Naive thymus-derived CD8-positive, alpha-beta T cell (primary cell): ENCODE measurements around the gene RASA4B. TPM values are rescaled to one million over a fixed set of nuclear protein-coding genes. Genes with fewer than 3 reads are reported as not detected.
"Not testable (repeated sequence)": the region's sequence is repeated elsewhere in the genome, so short reads cannot be mapped to it uniquely, and the experiment has no call there.

Experiments used
- ATAC-seq, 2 donors: fragments of 150-1000 bp; cut with Tn5 transposase in 1 of 2; sonication (Bioruptor Pico), chemical (Tn5 transposase) in 1 of 2; 1 replicate in 1 of 2; 2 replicates in 1 of 2; pipeline ENCODE4 v1.10.0; 2021; ENCODE audit warnings: mild to moderate bottlenecking in 2 of 2, moderate library complexity in 2 of 2
- POLR2A ChIA-PET: fragments of 350-600 bp; sonication (Branson Sonifier 250); formaldehyde crosslinking; loops from one replicate; lab custom pipeline; 2021; ENCODE audit warnings: antibody characterized with exemption; lab: Charles Lee
- DNase-seq, 10 donors: peaks; one replicate each; pipeline versions ENCODE4 v3.0.0 to v3.0.0-alpha.2; 2020 to 2022
- H3K27ac Mint-ChIP-seq, 10 donors: one replicate each; pipeline ENCODE4 v1.8.0; 2020 to 2022; ENCODE audit warnings: mild to moderate bottlenecking in 10 of 10, mixed read lengths in 10 of 10, moderate library complexity in 4 of 10, inconsistent platforms in 1 of 10
- H3K27me3 Mint-ChIP-seq, 5 donors: one replicate each; pipeline ENCODE4 v1.8.0; 2021 to 2022; ENCODE audit warnings: mixed read lengths in 5 of 5
- H3K36me3 Mint-ChIP-seq, 3 donors: one replicate each; pipeline ENCODE4 v1.8.0; 2020 to 2022; ENCODE audit warnings: mixed read lengths in 3 of 3, mild to moderate bottlenecking in 2 of 3, inconsistent platforms in 1 of 3
- H3K4me1 Mint-ChIP-seq, 4 donors: one replicate each; pipeline ENCODE4 v1.8.0; 2021 to 2022; ENCODE audit warnings: mixed read lengths in 4 of 4
- H3K4me3 Mint-ChIP-seq, 10 donors: one replicate each; pipeline ENCODE4 v1.8.0; 2020 to 2022; ENCODE audit warnings: mild to moderate bottlenecking in 10 of 10, mixed read lengths in 10 of 10, moderate library complexity in 6 of 10, inconsistent platforms in 1 of 10
- H3K9me3 Mint-ChIP-seq, 9 donors: one replicate each; pipeline ENCODE4 v1.8.0; 2020 to 2022; ENCODE audit warnings: mixed read lengths in 9 of 9, mild to moderate bottlenecking in 3 of 9, inconsistent platforms in 1 of 9, moderate library complexity in 1 of 9
- polyA plus RNA-seq, 3 donors: library from polyadenylated mRNA; unstranded; fragments of 300-500 nt; fragmentation: Illumina TruSeq; gene quantifications; one replicate each; pipeline ENCODE4 v1.2.3, GENCODE V29; 2021
- total RNA-seq, 8 experiments: library from RNA in 2 of 8; stranded (reverse) in 2 of 8; gene quantifications; one replicate each; pipeline ENCODE4 v1.2.3 and lab custom pipeline; 2021 to 2026

The RASA4B gene
- total and polyA plus RNA-seq, 5 experiments from 2014 or later: 7.8 to 35.0 (median 15.7) TPM

- POLR2A ChIA-PET: interaction anchor here (0.5 kb wide), 1 partner anchor 12 kb away, joined by 7 read pairs; no protein-coding TSS in a partner anchor
- H3K4me1 Mint-ChIP-seq, H3K4me3 Mint-ChIP-seq, H3K27me3 Mint-ChIP-seq, H3K27ac Mint-ChIP-seq, DNase-seq, H3K9me3 Mint-ChIP-seq, ATAC-seq: not testable (repeated sequence)
- peaks cover 0 to 29% (median 2%) of the 10 kb centered on the region in 3 donors for H3K36me3 Mint-ChIP-seq
Measured at GRCh38 chr7:102454932-102455331, 62.6 kb downstream of the RASA4B start.

DNA sequence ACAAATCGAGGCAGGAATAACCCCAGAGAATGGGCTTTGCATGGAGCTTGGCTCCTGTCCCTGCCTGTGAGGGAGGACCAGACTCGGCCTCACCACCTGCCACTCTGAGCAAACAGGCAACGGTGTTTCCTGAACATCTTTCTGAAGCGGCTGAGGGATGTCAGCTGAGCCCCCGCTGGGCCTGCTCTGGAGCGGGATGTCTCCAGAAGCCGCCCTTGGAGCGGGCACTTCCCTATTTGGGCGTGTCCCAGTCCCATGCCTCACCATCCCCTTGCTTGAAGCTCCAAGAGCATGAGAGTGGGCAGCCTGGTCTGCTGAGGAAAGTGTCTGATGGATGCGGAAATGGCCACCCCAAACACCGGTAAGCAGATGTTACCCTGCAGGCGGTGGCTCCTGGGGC is 63.1 kb downstream of the RASA4B start:
- Mint-ChIP-seq H3K9me3 (no peaks in the 10 kb centered on the region), H3K36me3 (peaks cover 0 to 29% (median 2%) of the 10 kb centered on the region in 3 donors), H3K4me1 (peaks cover 4 to 6% (median 5%) of the 10 kb centered on the region in 4 donors), H3K4me3 (no peak overlapping the region), H3K27ac (no peak overlapping the region), H3K27me3 (no peaks in the 10 kb centered on the region)
- no peak for ATAC-seq
- POLR2A ChIA-PET: interaction anchor here (0.5 to 0.6 kb wide), 2 partner anchors 13 to 48 kb away, joined by 3 to 7 read pairs; no protein-coding TSS in a partner anchor
- DNase-seq: no peak

DNA sequence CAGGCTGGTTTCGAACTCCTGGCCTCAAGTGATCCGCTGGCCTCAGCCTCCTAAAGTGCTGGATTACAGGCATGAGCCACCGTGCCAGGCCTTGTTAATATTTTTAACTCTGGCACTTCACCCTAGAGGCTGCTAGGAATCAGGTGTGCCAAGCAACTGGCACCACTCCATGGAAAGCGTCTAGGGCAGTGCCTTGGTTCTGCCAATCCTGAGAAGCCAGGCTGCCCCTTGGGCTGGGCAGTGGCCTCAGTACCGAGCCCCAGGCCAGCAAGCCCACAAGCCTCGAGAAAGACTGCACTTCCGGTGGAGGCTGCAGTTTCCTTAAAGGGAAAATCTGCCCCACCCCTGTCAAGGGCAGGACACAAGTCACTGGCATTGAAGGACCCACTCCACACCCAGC is 64.3 kb downstream of the RASA4B start:
- ATAC-seq (no peak), DNase-seq (no peak)
- POLR2A ChIA-PET: no interaction called here
- no peaks in the 10 kb centered on the region for H3K27me3 Mint-ChIP-seq
- no peaks in the 10 kb centered on the region for H3K9me3 Mint-ChIP-seq
- peaks cover 4 to 8% (median 5%) of the 10 kb centered on the region in 4 donors for H3K4me1 Mint-ChIP-seq
- peaks cover 0 to 26% (median 2%) of the 10 kb centered on the region in 3 donors for H3K36me3 Mint-ChIP-seq
- no peak overlapping the region for H3K4me3 Mint-ChIP-seq
- H3K27ac Mint-ChIP-seq: peak overlapping the region in 3 of 10 donors; percentile 17 to 49 (median 28)

GRCh38 chr7:102452451-102452850 is 65.1 kb downstream of the RASA4B start:
- POLR2A ChIA-PET: interaction anchor here (1.2 to 3.5 kb wide), 3 partner anchors 26 to 40 kb away, joined by 3 to 17 read pairs (median 8); no protein-coding TSS in a partner anchor
- H3K27ac Mint-ChIP-seq: peak overlapping the region in 1 of 10 donors; percentile 27
- H3K4me1 Mint-ChIP-seq: peaks cover 4 to 8% (median 5%) of the 10 kb centered on the region in 4 donors
- no peak overlapping the region for H3K4me3 Mint-ChIP-seq
- ATAC-seq (no peak), DNase-seq (no peak)
- H3K27me3 Mint-ChIP-seq: no peaks in the 10 kb centered on the region
- no peaks in the 10 kb centered on the region for H3K9me3 Mint-ChIP-seq
- peaks cover 0 to 22% (median 2%) of the 10 kb centered on the region in 3 donors for H3K36me3 Mint-ChIP-seq

- Mint-ChIP-seq H3K4me3 (no peak overlapping the region), H3K4me1 (peaks cover 4 to 9% (median 5%) of the 10 kb centered on the region in 4 donors), H3K36me3 (peaks cover 0 to 21% (median 4%) of the 10 kb centered on the region in 3 donors), H3K27me3 (no peaks in the 10 kb centered on the region), H3K9me3 (no peaks in the 10 kb centered on the region), H3K27ac (no peak overlapping the region)
- POLR2A ChIA-PET: interaction anchor here (0.7 to 3.5 kb wide), 5 partner anchors 25 to 55 kb away, joined by 3 to 17 read pairs (median 5); partner anchors contain the start of gene PRKRIP1
- DNase-seq (no peak), ATAC-seq (no peak)
Measured at GRCh38 chr7:102451371-102452054, 66.1 kb downstream of the RASA4B start.

DNA sequence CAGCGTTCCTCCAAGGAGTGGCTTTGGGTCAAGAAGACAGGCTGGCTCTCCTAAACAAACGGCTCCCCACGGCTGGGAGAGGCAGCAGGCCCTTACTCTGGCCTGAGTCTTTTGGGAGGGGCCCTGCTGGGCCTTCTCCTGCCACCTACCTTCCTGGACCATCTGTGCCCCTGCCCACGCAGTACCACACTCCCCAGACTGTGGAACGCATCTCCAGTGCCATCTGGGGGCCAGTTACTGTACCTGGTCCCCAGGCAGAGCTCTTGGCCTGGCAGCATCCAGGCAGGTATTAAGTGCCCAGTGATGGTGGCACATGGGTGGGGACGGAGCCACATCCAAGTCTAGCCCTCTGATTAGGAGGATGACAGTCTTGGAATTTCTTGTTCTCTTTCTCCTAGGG is 67.3 kb downstream of the RASA4B start:
- ATAC-seq (peak; percentile 95 to 97), DNase-seq (peak; percentile 39 to 83 (median 52))
- Mint-ChIP-seq H3K4me3 (no peak overlapping the region), H3K4me1 (peaks cover 5 to 9% (median 6%) of the 10 kb centered on the region in 4 donors), H3K27me3 (no peaks in the 10 kb centered on the region), H3K9me3 (no peaks in the 10 kb centered on the region), H3K27ac (peak overlapping the region in 8 of 10 donors; percentile 47 to 84 (median 56)), H3K36me3 (peaks cover 0 to 27% (median 4%) of the 10 kb centered on the region in 3 donors)
- POLR2A ChIA-PET: interaction anchor here (0.6 to 3.5 kb wide), 7 partner anchors 24 to 54 kb away, joined by 3 to 17 read pairs (median 5); partner anchors contain the start of gene PRKRIP1

- ATAC-seq: no peak
- Mint-ChIP-seq H3K9me3 (no peaks in the 10 kb centered on the region), H3K4me1 (peaks cover 5 to 12% (median 6%) of the 10 kb centered on the region in 4 donors), H3K27ac (peak overlapping the region in 3 of 10 donors; percentile 24 to 65 (median 60)), H3K27me3 (no peaks in the 10 kb centered on the region), H3K36me3 (peaks cover 0 to 33% (median 4%) of the 10 kb centered on the region in 3 donors), H3K4me3 (no peak overlapping the region)
- POLR2A ChIA-PET: interaction anchor here (1.0 to 1.7 kb wide), 3 partner anchors 16 to 36 kb away, joined by 3 to 11 read pairs (median 10); partner anchors contain the start of gene ORAI2
- DNase-seq: no peak
Measured at GRCh38 chr7:102449136-102449535, 68.4 kb downstream of the RASA4B start.

DNA sequence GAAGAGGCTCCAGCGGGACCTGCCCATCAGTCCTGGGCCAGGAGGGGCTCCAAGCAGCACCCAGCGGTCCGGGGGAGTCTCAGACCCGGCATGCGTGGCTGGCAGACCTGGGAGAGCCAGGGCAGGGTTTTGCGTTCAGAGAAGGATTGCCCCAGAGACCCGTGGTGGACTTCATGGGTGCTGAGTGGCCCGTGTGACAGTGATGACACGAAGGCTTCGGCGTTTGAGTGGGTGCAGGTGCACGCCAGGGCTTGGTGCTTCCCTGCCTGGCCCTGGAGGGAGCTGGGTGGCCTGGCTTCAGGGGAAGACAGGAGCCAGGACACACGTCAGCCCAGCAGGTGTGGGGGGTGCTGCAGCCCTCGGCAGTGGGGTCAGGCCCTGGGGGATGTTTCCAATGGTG is 70.3 kb downstream of the RASA4B start:
- ATAC-seq (no peak), DNase-seq (no peak)
- Mint-ChIP-seq H3K4me1 (peaks cover 5 to 22% (median 6%) of the 10 kb centered on the region in 4 donors), H3K36me3 (peaks cover 0 to 40% (median 4%) of the 10 kb centered on the region in 3 donors), H3K9me3 (no peaks in the 10 kb centered on the region), H3K27ac (no peak overlapping the region), H3K4me3 (no peak overlapping the region), H3K27me3 (no peaks in the 10 kb centered on the region)
- POLR2A ChIA-PET: interaction anchor here (1.1 kb wide), 1 partner anchor 43 kb away, joined by 3 read pairs; no protein-coding TSS in a partner anchor

DNA sequence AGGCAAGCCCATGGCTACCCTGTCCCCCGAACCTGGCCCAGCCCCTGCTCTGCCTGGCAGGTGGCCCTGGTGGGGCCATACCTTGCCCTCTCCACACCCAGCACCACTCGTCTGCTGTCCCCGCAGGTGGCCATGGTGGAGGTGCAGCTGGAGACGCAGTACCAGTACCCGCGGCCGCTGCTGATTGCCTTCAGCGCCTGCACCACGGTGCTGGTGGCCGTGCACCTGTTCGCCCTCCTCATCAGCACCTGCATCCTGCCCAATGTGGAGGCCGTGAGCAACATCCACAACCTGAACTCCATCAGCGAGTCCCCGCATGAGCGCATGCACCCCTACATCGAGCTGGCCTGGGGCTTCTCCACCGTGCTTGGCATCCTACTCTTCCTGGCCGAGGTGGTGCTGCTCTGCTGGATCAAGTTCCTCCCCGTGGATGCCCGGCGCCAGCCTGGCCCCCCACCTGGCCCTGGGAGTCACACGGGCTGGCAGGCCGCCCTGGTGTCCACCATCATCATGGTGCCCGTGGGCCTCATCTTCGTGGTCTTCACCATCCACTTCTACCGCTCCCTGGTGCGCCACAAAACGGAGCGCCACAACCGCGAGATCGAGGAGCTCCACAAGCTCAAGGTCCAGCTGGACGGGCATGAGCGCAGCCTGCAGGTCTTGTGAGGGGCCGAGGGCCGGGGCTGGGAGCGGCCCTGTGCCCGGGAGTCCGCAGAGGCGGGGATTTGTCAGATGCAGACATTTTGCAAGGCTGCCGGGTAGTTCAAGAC is 71.0 kb downstream of the RASA4B start:
- Mint-ChIP-seq H3K36me3 (peaks cover 0 to 48% (median 4%) of the 10 kb centered on the region in 3 donors), H3K27me3 (no peaks in the 10 kb centered on the region), H3K4me1 (peaks cover 5 to 29% (median 6%) of the 10 kb centered on the region in 4 donors), H3K4me3 (no peak overlapping the region), H3K9me3 (no peaks in the 10 kb centered on the region), H3K27ac (peak overlapping the region in 3 of 10 donors; percentile 34 to 67 (median 40))
- no peak for ATAC-seq
- DNase-seq: no peak
- POLR2A ChIA-PET: interaction anchor here (0.7 to 1.1 kb wide), 2 partner anchors 42 to 44 kb away, joined by 3 read pairs; no protein-coding TSS in a partner anchor

DNA sequence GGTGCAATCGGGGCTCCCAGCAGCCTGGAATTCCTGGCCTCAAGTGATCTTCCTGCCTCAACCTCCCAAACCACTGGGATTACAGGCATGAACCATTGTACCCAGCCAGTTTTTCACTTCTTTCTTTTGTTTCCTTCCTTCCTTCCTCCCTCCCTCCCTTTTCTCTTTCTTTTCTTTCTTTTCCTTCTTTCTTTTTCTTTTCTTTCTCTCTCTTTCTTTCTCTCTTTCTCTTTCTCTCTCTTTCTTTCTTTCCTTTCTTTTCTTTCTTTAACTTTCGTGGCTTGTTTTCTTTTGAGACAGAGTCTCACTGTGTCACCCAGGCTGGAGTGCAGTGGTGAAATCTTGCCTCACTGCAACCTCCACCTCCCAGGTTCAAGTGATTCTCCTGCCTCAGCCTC is 71.9 kb downstream of the RASA4B start:
- DNase-seq (no peak), ATAC-seq (no peak)
- POLR2A ChIA-PET: interaction anchor here (0.7 to 4.7 kb wide), 2 partner anchors 13 to 43 kb away, joined by 3 to 22 read pairs; partner anchors contain the start of gene ORAI2
- Mint-ChIP-seq H3K27me3 (no peaks in the 10 kb centered on the region), H3K4me1 (peaks cover 5 to 30% (median 7%) of the 10 kb centered on the region in 4 donors), H3K9me3 (no peaks in the 10 kb centered on the region), H3K4me3 (no peak overlapping the region), H3K36me3 (peaks cover 0 to 52% (median 4%) of the 10 kb centered on the region in 3 donors), H3K27ac (peak overlapping the region in 4 of 10 donors; percentile 25 to 79 (median 60))

DNA sequence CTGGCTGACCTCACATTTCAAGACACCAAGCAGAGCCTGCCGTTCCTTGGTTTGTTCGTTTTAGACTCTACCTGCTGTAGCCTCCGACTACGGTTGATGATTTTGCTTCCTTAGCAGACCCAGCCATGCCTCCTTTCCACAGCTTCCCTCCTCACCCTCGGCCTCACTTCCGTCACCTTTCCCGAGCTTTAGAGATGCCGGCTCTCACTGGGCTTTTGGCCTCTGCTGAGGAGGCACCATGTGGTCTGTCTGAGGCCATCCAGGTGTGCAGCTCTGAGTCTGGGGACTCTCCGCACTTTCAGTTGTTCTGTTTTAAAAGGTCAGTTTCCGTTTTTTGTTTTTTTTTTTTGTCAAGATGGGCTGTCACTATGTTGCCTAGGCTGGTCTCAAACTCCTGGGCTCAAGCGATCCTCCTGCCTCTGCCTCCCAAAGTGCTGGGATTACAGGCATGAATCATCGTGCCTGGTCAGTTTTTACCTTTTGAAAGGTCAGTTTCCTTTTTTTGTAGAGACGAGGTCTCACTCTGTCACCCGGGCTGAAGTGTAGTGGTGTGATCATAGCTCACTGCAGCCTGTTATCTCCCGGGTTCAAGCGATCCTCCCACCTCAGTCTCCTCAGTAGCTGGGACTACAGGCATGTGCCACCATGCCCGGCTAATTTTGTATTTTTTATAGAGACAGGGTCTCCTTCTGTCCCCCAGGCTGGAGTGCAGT is 72.5 kb downstream of the RASA4B start:
- ATAC-seq: no peak
- peaks cover 0 to 58% (median 4%) of the 10 kb centered on the region in 3 donors for H3K36me3 Mint-ChIP-seq
- H3K4me1 Mint-ChIP-seq: peaks cover under 1 to 26% (median 3%) of the 10 kb centered on the region in 4 donors
- peak overlapping the region in 1 of 10 donors; percentile 58 for H3K4me3 Mint-ChIP-seq
- DNase-seq: no peak
- H3K27me3 Mint-ChIP-seq: no peaks in the 10 kb centered on the region
- POLR2A ChIA-PET: interaction anchor here (0.7 to 4.7 kb wide), 3 partner anchors 12 to 49 kb away, joined by 3 to 22 read pairs (median 9); partner anchors contain the start of genes ORAI2 and PRKRIP1
- H3K27ac Mint-ChIP-seq: peak overlapping the region in 6 of 10 donors; percentile 15 to 79 (median 50)
- no peaks in the 10 kb centered on the region for H3K9me3 Mint-ChIP-seq
